K562 (cell line): ENCODE measurements around the gene GPR39. TPM values are rescaled to one million over a fixed set of nuclear protein-coding genes. Genes with fewer than 3 reads are reported as not detected.

Experiments used
- CAMTA2 ChIP-seq: fragments of 250-450 bp; sonication (Bioruptor Pico); conservative IDR thresholded peaks from 2 replicates; pipeline ENCODE4 v1.5.1; 2022
- FOXK2 ChIP-seq, 2 experiments: fragments of 450-650 bp; IDR thresholded peaks in 1 of 2; conservative IDR thresholded peaks in 1 of 2; 2 replicates each; pipeline ENCODE4 v1.6.1; 2016; ENCODE audit warnings: low read depth in 2 of 2, mild to moderate bottlenecking in 1 of 2
- SMAD2 ChIP-seq: fragments of 150-350 bp; IDR thresholded peaks from 2 replicates; pipeline ENCODE4 v1.6.1; 2014; ENCODE audit warnings: low read depth, mild to moderate bottlenecking, low read length
- ZNF407 ChIP-seq: fragments of 450-650 bp; IDR thresholded peaks from 2 replicates; pipeline ENCODE4 v1.6.1; 2016; ENCODE audit warnings: low read depth
- ZNF766 ChIP-seq: fragments of 200-800 bp; sonication (Bioruptor generic); conservative IDR thresholded peaks from 2 replicates; pipeline ENCODE4 v1.6.1; 2016; ENCODE audit warnings: missing genetic modification characterization, missing compliant biosample characterization
- ZZZ3 ChIP-seq: fragments of 450-650 bp; IDR thresholded peaks from 2 replicates; pipeline ENCODE4 v1.6.1; 2016; ENCODE audit warnings: antibody characterized with exemption, mild to moderate bottlenecking, moderate library complexity
- polyA plus RNA-seq, 8 experiments: library from polyadenylated mRNA; depleted of rRNA in 4 of 8; stranded (reverse) in 5 of 8; unstranded in 3 of 8; fragments of >200 nt; fragmentation: Nextera tagmentation in 2 of 8; fragmentation: Illumina TruSeq in 1 of 8; extraction: Ambion mirVana in 2 of 8; extraction: Trizol in 1 of 8; gene quantifications; 2 replicates each; pipeline versions ENCODE4 v1.2.1 to v1.2.3, GENCODE V29; 2011 to 2014; ENCODE audit warnings: inconsistent platforms in 1 of 8, missing spikeins in 1 of 8
- total RNA-seq, 7 experiments: library from RNA; depleted of rRNA in 6 of 7; stranded (reverse); fragments of >200 nt in 6 of 7; fragmentation: Illumina TruSeq in 2 of 7; extraction: Trizol in 2 of 7; gene quantifications; 2 replicates each; pipeline versions ENCODE4 v1.2.1 to v1.2.3, GENCODE V29; 2011 to 2021; ENCODE audit warnings: low replicate concordance in 1 of 7

Gene GPR39
- total and polyA plus RNA-seq, 9 of the 15 experiments (the other 6 are each of a cell fraction or from before 2014, with no cell fraction given) = 0.04 TPM; not detected in 8

GRCh38 chr2:132599556-132599955 is 183.0 kb downstream of the GPR39 start (continued):
- TF ChIP-seq ZNF407 = no peak
- no peak for TF ChIP-seq ZNF766 (CRISPR knock-in tag)
- TF ChIP-seq SMAD2 = no peak
- TF ChIP-seq ZZZ3 = no peak
- TF ChIP-seq CAMTA2 = no peak
- no peak for TF ChIP-seq FOXK2 (conservative IDR thresholded peaks at IDR 0.05 in 1 of 2, IDR thresholded peaks at IDR 0.05 in 1 of 2; ENCODE audit: low read depth in 2 of 2)
